ENCODE data around the gene TM4SF5. TPM values are rescaled to one million over a fixed set of nuclear protein-coding genes. Genes with fewer than 3 reads are reported as not detected.

Gene TM4SF5
- total RNA-seq, 1 donor from 2014 or later: not detected

DNA sequence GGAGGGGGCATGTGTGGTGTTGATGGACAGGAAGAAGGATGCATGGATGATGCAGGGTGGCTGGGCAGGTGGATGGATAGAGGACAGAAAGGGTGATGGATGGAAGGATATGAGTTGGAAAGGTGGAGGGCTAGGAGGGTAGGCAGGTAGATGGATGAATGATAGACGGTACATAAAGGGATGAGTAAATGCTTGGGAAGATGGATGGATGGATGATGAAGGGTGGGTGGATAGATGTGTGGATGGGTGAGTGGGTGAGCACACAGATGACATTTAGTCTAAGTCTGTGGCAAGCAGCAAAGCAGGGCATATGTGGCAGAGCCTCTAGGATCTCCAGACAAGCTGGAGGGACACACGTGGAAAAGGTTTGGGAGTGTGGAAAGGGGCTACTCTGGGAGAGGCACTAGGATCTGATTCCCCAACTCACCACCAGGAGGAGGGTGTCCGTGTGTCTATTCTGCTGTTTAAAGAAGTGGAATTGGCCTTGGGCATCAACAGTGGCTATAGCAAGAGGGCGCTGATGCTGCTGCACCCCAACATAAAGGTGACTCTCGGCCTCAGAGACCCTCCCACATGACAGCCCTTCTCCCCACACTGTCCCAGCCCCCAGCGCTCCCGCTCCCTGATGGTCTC is 43.5 kb downstream of the TM4SF5 start:
- Histone ChIP-seq H3K4me3 (ENCODE audit: low read depth, low read length) (no peak overlapping the region), H3K27me3 (ENCODE audit: control insufficient read depth, insufficient read depth, low read length) (no peaks in the 10 kb centered on the region), H3K36me3 (ENCODE audit: control insufficient read depth, insufficient read depth, low read length) (peaks cover 33% of the 10 kb centered on the region)
- peak; percentile 91 for FAIRE-seq
- no peak for DNase-seq (ENCODE audit: low read depth)
- TF ChIP-seq, protein P1, sequence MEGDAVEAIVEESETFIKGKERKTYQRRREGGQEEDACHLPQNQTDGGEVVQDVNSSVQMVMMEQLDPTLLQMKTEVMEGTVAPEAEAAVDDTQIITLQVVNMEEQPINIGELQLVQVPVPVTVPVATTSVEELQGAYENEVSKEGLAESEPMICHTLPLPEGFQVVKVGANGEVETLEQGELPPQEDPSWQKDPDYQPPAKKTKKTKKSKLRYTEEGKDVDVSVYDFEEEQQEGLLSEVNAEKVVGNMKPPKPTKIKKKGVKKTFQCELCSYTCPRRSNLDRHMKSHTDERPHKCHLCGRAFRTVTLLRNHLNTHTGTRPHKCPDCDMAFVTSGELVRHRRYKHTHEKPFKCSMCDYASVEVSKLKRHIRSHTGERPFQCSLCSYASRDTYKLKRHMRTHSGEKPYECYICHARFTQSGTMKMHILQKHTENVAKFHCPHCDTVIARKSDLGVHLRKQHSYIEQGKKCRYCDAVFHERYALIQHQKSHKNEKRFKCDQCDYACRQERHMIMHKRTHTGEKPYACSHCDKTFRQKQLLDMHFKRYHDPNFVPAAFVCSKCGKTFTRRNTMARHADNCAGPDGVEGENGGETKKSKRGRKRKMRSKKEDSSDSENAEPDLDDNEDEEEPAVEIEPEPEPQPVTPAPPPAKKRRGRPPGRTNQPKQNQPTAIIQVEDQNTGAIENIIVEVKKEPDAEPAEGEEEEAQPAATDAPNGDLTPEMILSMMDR (IDR thresholded peaks at IDR 0.05; ENCODE audit: insufficient read depth, low read length, severe bottlenecking): peak; percentile 31

GRCh38 chr17:4816826-4817225 is 45.1 kb downstream of the TM4SF5 start:
- DNase-seq (ENCODE audit: low read depth) (no peak), FAIRE-seq (no peak)
- TF ChIP-seq, protein P1 (IDR thresholded peaks at IDR 0.05; ENCODE audit: insufficient read depth, low read length, severe bottlenecking): no peak
- H3K36me3 ChIP-seq (ENCODE audit: control insufficient read depth, insufficient read depth, low read length): peaks cover 27% of the 10 kb centered on the region
- H3K4me3 ChIP-seq (ENCODE audit: low read depth, low read length): no peak overlapping the region
- no peaks in the 10 kb centered on the region for H3K27me3 ChIP-seq (ENCODE audit: control insufficient read depth, insufficient read depth, low read length)

DNA sequence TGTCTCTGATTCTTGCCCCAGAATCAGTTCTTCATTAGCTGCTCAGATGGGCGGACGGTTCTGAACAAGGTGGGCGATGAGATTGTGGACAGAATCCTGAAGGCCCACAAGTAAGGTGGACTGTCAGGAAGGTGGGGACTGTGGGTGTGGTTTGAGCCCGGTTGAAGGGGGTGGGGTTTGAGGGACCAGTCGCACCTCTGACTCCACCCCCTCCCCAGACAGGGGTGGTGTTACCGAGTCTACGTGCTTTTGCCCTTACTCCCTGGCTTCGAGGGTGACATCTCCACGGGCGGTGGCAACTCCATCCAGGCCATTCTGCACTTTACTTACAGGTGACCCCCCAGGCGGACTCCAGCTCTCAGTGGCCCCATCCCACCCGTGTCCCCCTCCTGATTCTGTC is 46.6 kb downstream of the TM4SF5 start:
- DNase-seq (ENCODE audit: low read depth): no peak
- Histone ChIP-seq H3K27me3 (ENCODE audit: control insufficient read depth, insufficient read depth, low read length) (no peaks in the 10 kb centered on the region), H3K36me3 (ENCODE audit: control insufficient read depth, insufficient read depth, low read length) (peaks cover 31% of the 10 kb centered on the region), H3K4me3 (ENCODE audit: low read depth, low read length) (no peak overlapping the region)
- no peak for FAIRE-seq
- TF ChIP-seq, protein P1 (IDR thresholded peaks at IDR 0.05; ENCODE audit: insufficient read depth, low read length, severe bottlenecking): no peak

GRCh38 chr17:4822835-4823234 is 51.1 kb downstream of the TM4SF5 start:
- no peak overlapping the region for H3K4me3 ChIP-seq (ENCODE audit: low read depth, low read length)
- DNase-seq (ENCODE audit: low read depth) (no peak), FAIRE-seq (peak; percentile 66)
- H3K36me3 ChIP-seq (ENCODE audit: control insufficient read depth, insufficient read depth, low read length): peaks cover 12% of the 10 kb centered on the region
- no peaks in the 10 kb centered on the region for H3K27me3 ChIP-seq (ENCODE audit: control insufficient read depth, insufficient read depth, low read length)
- TF ChIP-seq, protein P1 (IDR thresholded peaks at IDR 0.05; ENCODE audit: insufficient read depth, low read length, severe bottlenecking): no peak

DNA sequence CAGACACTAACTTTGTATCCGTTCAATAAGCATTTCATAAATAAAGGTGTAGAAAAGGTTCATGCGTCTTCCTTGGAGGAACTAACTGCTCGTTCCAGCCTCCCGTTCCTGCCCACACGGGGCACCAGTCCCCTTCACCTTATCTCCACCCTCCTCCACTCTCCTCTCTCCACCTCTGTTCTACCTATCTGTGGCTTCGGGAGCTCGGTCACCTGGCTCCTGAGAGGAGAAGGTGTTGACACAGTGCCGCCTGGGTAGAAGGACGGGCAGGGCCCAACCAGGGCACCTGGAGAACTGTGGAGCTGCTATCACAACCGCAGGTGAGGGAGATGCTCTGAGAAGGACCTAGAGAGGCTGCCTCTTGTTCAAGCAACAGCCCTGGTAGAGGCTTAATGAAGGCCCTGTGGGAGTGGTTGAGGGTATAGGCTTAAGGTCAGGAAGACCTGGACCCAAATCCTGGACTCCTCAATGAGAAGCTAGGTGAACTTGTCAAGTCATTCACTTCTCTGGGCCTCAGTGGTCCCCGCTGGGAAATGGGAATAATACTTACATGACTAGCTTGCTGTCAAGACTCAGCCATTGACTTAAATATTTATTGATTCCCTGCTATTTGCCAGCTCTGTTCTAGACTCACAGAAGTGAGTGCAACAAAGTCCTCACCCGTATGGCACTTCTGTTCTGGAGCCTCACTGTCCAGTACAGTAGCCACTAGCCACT is 51.8 kb downstream of the TM4SF5 start:
- Histone ChIP-seq H3K4me3 (ENCODE audit: low read depth, low read length) (no peak overlapping the region), H3K27me3 (ENCODE audit: control insufficient read depth, insufficient read depth, low read length) (no peaks in the 10 kb centered on the region), H3K36me3 (ENCODE audit: control insufficient read depth, insufficient read depth, low read length) (peaks cover 10% of the 10 kb centered on the region)
- FAIRE-seq: no peak
- TF ChIP-seq, protein P1 (IDR thresholded peaks at IDR 0.05; ENCODE audit: insufficient read depth, low read length, severe bottlenecking): no peak
- no peak for DNase-seq (ENCODE audit: low read depth)
